ENCODE data around the gene FHL3.

The FHL3 gene

DNA sequence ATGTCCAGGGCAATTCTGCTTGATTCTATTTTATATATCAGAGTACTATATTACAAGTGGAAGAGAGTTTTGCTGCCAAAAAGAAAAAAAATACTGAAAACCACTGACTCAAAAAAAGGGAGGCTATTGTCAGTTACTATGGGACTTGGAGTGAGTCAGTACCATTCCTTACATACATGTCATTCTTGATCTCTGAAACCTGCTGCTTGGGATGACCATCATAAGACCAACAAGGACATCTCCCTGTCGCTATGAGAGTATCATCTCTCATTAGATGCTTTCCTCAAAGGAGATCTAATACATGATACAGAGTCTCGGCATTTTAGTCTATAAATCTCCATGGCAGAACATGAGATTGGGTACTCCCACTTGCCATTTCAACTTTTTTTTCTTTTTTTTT lies 46.6 kb downstream of the FHL3 start:
- peaks cover 8% of the 10 kb centered on the region; the same call in 1 of the 2 replicates for H3K36me3 ChIP-seq (ENCODE audit: low read length)
- no peak for TF ChIP-seq EZH2phosphoT487 (conservative IDR thresholded peaks at IDR 0.05; ENCODE audit: low read length)
- TF ChIP-seq, protein P1, sequence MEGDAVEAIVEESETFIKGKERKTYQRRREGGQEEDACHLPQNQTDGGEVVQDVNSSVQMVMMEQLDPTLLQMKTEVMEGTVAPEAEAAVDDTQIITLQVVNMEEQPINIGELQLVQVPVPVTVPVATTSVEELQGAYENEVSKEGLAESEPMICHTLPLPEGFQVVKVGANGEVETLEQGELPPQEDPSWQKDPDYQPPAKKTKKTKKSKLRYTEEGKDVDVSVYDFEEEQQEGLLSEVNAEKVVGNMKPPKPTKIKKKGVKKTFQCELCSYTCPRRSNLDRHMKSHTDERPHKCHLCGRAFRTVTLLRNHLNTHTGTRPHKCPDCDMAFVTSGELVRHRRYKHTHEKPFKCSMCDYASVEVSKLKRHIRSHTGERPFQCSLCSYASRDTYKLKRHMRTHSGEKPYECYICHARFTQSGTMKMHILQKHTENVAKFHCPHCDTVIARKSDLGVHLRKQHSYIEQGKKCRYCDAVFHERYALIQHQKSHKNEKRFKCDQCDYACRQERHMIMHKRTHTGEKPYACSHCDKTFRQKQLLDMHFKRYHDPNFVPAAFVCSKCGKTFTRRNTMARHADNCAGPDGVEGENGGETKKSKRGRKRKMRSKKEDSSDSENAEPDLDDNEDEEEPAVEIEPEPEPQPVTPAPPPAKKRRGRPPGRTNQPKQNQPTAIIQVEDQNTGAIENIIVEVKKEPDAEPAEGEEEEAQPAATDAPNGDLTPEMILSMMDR (IDR thresholded peaks at IDR 0.05; ENCODE audit: insufficient read depth, low read length, poor library complexity, severe bottlenecking) = no peak

DNA sequence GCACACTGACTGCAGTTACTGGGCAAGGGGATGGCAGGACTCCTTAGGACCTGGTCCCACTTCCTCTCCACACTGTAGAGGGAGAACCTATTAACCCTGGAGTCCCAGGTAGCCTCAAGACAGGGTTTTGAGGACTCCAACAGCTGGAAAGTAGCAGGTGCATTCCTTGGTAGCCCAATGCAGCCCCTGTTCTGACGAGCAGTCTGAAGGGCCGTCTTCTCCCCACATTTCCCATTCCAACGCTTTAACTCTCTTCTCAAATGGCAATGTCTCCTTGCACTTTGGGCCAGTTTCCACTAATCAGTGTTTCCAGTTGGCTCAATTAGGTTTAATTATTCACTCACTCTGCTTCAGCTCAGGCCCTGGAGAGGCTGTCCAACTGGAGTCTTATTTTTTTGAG lies 49.6 kb downstream of the FHL3 start:
- Histone ChIP-seq H4K20me1 (ENCODE audit: low read depth, low read length) (no peaks in the 10 kb centered on the region), H3K9me2 (replicated peaks; ENCODE audit: insufficient read depth, low read length) (no peaks in the 10 kb centered on the region), H3F3A (ENCODE audit: insufficient read depth) (no peaks in the 10 kb centered on the region), H3K79me2 (ENCODE audit: insufficient read depth, low read length) (no peaks in the 10 kb centered on the region), H2AFZ (ENCODE audit: low read depth, low read length, severe bottlenecking) (no peak overlapping the region), H3K9me3 (ENCODE audit: insufficient read depth, low read length) (no peaks in the 10 kb centered on the region), H3K9ac (ENCODE audit: low read length) (no peak overlapping the region), H3K27me3 (ENCODE audit: low read length) (no peaks in the 10 kb centered on the region), H3K27ac (ENCODE audit: low read depth, low read length) (no peak overlapping the region), H3K4me3 (ENCODE audit: insufficient read depth, low read length, poor library complexity, severe bottlenecking) (no peak overlapping the region), H3K4me2 (ENCODE audit: low read depth, low read length, poor library complexity, severe bottlenecking) (no peak overlapping the region), H3K36me3 (ENCODE audit: low read length) (0 out of 2 replicates have a peak, but pooled peaks cover 5% of the 10 kb centered on the region)
- TF ChIP-seq, protein P1 (IDR thresholded peaks at IDR 0.05; ENCODE audit: insufficient read depth, low read length, poor library complexity, severe bottlenecking) = no peak
- TF ChIP-seq EZH2phosphoT487 (conservative IDR thresholded peaks at IDR 0.05; ENCODE audit: low read length) = no peak

More for the DNA sequence above, 46.6 kb downstream of the FHL3 start:
- H3K4me3 ChIP-seq (ENCODE audit: insufficient read depth, low read length, poor library complexity, severe bottlenecking) = no peak overlapping the region
- H2AFZ ChIP-seq (ENCODE audit: low read depth, low read length, severe bottlenecking) = no peak overlapping the region
- no peaks in the 10 kb centered on the region for H3K27me3 ChIP-seq (ENCODE audit: low read length)
- no peaks in the 10 kb centered on the region for H3K9me3 ChIP-seq (ENCODE audit: insufficient read depth, low read length)
- no peak overlapping the region for H3K9ac ChIP-seq (ENCODE audit: low read length)
- H4K20me1 ChIP-seq (ENCODE audit: low read depth, low read length) = no peaks in the 10 kb centered on the region
- no peaks in the 10 kb centered on the region for H3F3A ChIP-seq (ENCODE audit: insufficient read depth)
- H3K9me2 ChIP-seq (replicated peaks; ENCODE audit: insufficient read depth, low read length) = no peaks in the 10 kb centered on the region
- no peak overlapping the region for H3K4me2 ChIP-seq (ENCODE audit: low read depth, low read length, poor library complexity, severe bottlenecking)
- no peaks in the 10 kb centered on the region for H3K79me2 ChIP-seq (ENCODE audit: insufficient read depth, low read length)
- H3K27ac ChIP-seq (ENCODE audit: low read depth, low read length) = no peak overlapping the region

DNA sequence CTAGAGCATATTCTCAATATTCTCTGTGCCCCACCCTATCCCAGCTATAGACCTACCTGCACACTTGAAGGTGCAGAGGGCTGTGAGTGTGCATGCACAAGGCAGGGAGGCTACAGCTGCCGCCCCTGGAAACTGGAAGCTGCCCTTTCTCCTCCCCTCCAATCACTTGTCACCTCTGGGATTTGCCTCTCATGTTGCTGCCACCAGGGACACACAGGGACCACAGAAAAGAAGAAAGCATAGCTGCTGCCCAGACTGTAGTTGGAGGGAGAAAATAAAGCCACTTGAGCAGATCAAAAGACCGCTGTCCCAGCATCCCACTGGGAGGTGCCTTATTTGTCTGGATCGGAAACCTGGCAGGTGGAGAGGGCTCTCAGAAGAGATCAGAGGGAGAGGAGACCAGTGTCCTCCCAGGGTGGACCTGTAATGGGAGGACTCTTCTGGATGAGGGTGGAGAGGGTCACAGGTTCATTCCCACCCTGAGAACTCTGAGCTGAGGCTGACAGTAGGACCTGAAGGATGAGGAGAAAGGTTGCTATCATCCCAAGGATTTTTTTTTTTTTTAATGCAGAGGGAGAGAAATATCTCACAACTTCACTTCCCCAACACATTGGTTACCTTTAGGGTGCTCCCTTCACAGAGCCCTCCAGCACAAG lies 50.9 kb downstream of the FHL3 start:
- Histone ChIP-seq H3K9me3 (ENCODE audit: insufficient read depth, low read length) (no peaks in the 10 kb centered on the region), H3K79me2 (ENCODE audit: insufficient read depth, low read length) (no peaks in the 10 kb centered on the region), H3K27ac (ENCODE audit: low read depth, low read length) (no peak overlapping the region), H3K9ac (ENCODE audit: low read length) (no peak overlapping the region), H2AFZ (ENCODE audit: low read depth, low read length, severe bottlenecking) (no peak overlapping the region), H3F3A (ENCODE audit: insufficient read depth) (no peaks in the 10 kb centered on the region), H3K4me2 (ENCODE audit: low read depth, low read length, poor library complexity, severe bottlenecking) (no peak overlapping the region), H3K4me3 (ENCODE audit: insufficient read depth, low read length, poor library complexity, severe bottlenecking) (no peak overlapping the region), H3K27me3 (ENCODE audit: low read length) (no peaks in the 10 kb centered on the region), H3K36me3 (ENCODE audit: low read length) (no peaks in the 10 kb centered on the region), H4K20me1 (ENCODE audit: low read depth, low read length) (no peaks in the 10 kb centered on the region), H3K9me2 (replicated peaks; ENCODE audit: insufficient read depth, low read length) (no peaks in the 10 kb centered on the region)
- TF ChIP-seq, protein P1 (IDR thresholded peaks at IDR 0.05; ENCODE audit: insufficient read depth, low read length, poor library complexity, severe bottlenecking) = no peak
- no peak for TF ChIP-seq EZH2phosphoT487 (conservative IDR thresholded peaks at IDR 0.05; ENCODE audit: low read length)
